GM18511 (cell line): ENCODE measurements around the gene GPSM1.

ENCODE experiments used
- ATAC-seq: cut with Tn5 transposase; IDR thresholded peaks from one replicate; pipeline ENCODE4 v1.9.1; 2021; ENCODE audit warnings: mild to moderate bottlenecking, moderate library complexity; ENCODE audit not compliant: unreplicated experiment

Gene GPSM1

DNA sequence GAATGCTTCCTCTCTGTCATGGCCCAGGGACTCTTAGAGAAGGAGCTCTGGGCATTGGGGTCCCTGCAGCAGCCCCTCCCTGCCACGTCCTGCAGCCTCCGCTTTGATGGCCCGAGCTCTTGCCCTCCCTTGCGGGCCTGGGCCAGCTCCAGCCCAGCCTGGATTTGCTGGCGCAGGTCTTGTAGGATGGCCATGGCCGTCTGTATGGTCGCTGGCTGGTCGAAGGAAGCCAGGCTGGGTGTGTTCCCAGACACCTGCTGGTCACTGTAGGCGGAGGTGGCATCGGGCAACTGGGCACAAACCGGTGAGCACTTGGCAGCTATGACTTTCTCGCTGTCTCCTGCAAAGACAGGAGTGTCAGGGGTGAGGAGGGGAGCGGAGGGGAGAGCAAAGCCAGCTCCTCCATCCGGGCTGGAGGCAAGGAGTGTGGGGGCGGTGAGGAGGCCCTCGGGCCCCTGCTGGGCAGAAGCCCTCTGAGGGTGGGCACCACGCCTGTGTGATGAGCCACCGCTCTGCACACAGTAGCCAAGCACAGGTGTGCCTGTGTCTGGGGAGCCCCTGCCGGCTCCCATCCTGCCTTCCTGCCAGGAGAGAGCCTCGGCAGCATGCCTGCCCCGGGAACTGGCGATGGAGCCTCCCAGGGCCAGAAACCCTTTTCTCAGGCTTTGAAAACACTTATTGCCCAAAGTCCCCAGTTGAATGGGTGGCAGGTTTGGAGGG is 35.9 kb upstream of the GPSM1 start:
- ATAC-seq: no peak

DNA sequence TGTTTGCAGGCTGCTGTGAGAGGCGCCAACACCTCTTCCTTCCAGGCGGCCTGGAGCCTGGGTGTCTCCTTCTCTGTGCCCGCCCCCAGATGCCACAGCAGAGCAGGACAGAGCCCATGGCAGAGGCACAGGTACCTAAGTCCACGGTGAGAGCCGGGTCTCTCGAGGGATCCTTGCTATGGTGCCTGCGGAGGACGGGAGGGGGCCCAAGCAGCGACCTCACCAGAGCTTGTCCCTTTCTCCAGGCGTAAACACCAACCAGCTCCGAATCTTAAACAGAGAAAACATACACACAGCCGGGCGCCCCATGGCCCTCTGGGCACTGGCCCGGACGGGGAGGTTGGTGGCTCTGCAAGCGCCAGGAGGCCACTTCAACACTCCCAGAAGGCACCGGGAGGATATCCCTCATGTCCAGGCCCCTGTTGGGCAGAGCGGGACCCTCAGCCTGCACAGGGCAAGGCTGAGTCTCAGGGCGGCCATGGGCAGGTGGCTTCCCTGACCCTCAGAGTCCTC is 35.3 kb upstream of the GPSM1 start:
- ATAC-seq: no peak

- ATAC-seq: no peak
Observed at GRCh38 chr9:136292591-136293448, 34.5 kb upstream of the GPSM1 start.

DNA sequence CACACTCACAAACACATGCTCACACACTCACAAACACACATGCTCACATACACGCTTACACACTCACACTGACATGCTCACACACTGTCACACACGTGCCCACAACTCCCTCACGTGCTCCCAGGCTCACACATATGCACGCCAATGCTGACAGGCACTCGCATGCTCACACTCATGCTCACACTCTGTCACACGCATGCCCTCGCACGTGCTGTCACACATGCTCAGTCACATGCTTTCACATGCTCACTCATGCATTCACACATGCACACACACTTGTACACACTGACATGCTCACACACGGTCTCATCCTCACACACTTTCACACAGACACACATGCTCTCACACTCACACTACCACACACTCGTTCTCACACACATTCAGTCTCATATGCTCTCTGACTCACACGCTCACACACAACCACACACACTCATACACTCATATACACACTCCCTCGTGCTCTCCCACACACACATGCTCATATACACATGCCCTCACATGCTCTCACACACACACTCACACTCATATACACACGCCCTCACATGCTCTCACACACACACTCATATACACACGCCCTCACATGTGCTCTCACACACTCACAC is 33.8 kb upstream of the GPSM1 start:
- ATAC-seq: no peak

DNA sequence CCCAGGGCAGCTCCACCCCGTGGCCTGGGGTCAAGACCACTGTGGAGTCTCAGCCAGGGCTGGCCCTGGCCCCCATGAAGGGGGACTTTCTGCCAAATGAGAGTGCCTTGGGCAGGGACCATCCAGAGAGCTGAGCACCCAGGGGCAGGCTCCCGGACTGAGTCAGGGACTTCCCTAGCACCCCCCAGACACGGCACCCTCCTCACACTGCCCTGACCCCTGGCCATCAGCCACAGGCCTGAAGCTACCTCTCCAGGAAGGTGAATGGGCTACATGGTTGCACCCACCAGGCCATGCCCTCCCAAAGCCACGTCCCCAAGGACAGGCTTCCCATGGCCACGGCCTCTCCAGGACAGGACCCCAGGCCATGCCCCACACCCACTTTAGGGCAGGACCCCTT is 32.9 kb upstream of the GPSM1 start:
- no peak for ATAC-seq

GRCh38 chr9:136295055-136295454 is 32.3 kb upstream of the GPSM1 start:
- no peak for ATAC-seq

GRCh38 chr9:136295542-136296433 is 31.6 kb upstream of the GPSM1 start:
- no peak for ATAC-seq

GRCh38 chr9:136296434-136297015 is 30.8 kb upstream of the GPSM1 start:
- no peak for ATAC-seq

DNA sequence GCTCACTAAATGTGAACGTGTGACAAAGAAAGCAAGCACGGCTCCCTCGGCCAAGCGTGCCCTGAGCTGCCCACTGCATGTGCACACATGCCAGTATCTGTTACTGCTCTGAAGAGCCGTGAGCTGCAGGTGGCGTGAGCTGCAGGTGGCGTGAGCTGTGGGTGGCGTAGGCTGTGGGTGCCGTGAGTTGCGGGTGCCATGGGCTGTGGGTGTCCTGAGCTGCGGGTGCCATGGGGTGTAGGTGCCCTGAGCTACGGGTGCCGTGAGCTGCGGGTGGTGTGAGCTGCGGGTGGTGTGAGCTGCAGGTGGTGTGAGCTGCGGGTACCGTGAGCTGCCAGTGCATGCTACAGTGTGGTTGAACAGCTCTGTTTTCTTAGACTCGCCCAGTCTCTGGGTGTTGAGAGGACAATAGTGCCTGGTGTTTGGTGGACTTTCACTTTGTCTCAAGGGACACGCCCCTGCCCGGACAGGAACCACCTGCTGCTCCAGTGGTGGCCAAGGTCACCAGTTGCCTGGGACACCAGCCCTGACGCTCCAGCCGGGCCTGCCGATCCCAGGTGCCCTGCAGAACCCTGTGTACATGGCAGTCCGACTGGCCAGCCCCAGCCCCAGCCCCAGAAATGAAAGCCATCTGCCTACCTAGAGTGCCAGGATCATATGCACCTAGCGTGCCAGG is 30.2 kb upstream of the GPSM1 start:
- ATAC-seq: no peak

- ATAC-seq: no peak
Observed at GRCh38 chr9:136297766-136298735, 29.3 kb upstream of the GPSM1 start.

DNA sequence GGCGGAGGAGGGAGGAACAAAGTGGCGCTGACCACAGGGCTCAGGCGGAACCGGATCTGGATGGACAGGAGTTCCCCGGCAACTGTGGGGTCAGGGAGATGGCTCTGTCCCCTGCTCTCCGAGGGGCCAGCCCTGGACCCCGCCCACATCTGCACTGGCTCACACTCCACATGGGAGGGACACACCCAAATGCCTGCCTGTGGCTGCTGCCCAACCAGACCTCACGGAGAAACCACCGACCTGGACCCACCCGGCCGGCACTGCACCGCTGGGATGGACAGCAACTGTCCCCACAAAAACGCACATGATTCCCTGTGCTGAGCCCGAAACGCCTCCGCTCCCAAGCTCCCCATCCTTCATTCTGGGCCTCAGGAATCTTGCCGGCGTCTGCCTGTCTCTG is 28.2 kb upstream of the GPSM1 start:
- no peak for ATAC-seq

DNA sequence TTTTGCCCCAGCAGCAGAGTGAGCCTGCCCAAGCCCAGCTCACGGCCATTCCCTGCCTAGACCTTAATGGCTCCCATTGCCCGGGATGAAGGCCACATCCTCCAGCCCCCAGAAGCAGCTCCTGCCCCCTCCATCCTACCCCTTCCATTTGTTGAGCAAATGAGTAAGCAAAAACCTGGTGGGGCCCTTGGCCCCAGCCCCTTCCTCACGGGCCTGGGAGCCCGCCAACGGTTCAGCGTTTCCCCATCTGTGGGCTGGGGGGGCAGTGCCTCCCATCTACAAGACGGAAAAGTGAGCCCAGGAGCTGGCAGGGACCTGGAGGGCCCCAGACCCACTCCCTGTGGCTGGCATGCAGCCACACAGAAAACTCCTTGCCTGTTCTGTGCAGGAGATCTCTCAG is 27.8 kb upstream of the GPSM1 start:
- ATAC-seq: no peak

- ATAC-seq: no peak
Observed at GRCh38 chr9:136300016-136300545, 27.3 kb upstream of the GPSM1 start.

DNA sequence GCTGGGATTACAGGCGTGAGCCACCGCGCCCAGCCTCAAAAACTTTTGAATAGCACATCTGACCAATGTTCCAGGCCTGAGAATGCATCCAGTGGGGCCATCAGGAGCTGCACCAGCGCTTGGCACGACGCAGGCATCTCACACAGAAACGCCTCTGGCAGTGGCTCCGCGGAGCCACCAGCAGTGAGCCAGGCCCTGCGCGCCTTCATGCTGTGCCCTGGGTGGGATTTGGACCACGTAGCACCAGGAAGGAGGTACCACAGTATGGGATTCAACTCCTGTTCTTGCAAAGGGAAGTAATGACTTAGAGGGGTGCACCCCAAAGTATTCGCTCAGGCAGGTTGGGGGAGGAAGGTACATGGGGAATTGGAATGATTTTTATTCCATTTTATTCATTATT is 26.5 kb upstream of the GPSM1 start:
- no peak for ATAC-seq

GRCh38 chr9:136302527-136302926 is 24.8 kb upstream of the GPSM1 start:
- ATAC-seq: no peak

DNA sequence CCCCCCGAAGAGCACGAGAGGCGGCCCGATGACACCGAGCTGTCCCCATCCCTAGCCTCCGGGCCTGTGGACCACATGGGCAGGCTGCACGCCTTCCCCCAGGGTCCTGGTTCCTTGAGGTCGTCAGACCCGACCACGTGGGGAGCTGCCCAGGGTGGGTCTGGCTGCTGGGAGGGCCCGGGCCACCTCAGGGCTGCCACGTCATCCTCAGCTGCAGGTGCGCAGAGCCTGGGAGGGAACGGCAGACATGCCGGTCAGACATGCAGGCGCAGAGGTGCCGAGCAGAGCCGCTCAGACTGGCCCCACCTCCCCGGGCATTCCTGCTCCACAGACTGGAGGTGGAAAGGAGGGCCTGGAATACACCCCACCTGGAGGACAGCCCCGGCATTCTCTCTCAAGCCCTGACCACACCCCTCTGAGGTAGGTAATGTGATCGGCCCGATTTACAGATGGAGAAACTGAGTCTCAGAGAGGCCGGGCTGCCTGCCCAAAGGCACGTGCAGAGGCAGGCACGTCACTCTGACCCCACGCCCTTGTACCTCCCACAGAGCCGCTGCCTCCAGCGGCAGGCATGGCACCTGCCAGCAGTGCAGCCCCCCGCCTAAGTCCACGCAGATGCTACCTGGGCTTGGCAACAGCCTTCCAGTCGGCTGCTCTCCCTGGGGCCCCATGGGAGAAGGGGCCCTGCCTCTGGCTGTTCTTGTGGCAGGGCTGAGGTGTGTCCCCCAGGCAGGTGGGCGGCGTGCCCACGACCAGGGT is 24.1 kb upstream of the GPSM1 start:
- no peak for ATAC-seq

DNA sequence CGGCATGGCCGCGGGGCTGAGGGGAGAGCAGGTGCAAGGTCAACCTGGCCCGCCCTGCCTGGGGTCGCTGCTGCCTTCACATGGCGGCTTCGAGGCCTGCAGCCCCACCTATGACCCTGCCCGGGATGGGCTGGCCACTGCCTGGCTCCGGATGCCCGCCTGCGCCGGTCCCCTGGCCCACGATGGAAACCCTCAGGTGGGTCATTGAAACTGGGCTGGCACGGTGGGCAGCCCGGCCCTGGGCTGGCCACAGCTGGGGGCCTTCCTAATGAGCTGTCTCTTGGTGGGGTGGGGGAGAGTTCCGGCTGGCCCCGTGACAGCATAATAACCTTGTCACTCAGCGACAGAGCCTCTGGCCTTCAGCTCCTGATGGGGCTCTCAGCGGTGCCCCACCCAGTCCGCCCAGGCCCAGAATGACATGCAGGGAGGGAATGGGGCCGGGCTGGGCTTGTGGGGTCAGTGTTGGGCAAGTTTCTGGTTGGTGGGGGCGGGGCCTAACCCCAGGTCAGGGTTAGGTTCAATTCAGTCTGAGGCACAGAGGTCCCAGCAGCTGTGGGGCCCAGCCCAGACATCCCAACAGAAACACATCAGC is 23.4 kb upstream of the GPSM1 start, which contains the start of gene CCDC187:
CCDC187 (minus strand) TSS at position 270 of the 592 bp plus-strand sequence; CDS start at position 6, 264 bp downstream.
- no peak for ATAC-seq
